ENCODE measurements around the gene ABCA2. TPM values are rescaled to one million over a fixed set of nuclear protein-coding genes. Genes with fewer than 3 reads are reported as not detected.

The ABCA2 gene
- polyA plus RNA-seq, 1 experiment: 16.0 TPM

DNA sequence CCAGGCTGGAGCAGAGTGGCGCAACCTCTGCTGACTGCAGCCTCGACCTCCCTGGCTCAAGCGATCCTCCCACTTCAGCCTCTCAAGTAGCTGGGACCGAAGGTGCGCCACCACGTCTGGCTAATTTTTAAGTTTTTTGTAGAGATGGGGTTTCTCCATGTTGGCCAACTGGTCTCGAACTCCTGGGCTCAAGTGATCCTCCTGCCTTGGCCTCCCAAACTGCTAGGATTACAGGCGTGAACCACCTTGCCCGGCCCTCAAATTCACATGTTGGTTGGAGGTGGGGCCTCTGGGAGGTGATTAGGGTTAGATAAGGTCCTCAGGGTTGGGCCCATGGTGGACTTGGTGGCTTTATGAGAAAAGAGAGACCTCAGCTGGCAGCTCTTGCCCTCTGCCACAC is 65.9 kb downstream of the ABCA2 start:
- Histone ChIP-seq H3K27me3 (ENCODE audit: control insufficient read depth, insufficient read depth, low read length) (no peaks in the 10 kb centered on the region; the same call in 1 of the 2 replicates), H3K36me3 (ENCODE audit: control insufficient read depth, insufficient read depth, low read length) (no peaks in the 10 kb centered on the region), H3K4me3 (ENCODE audit: low read depth, low read length) (no peak overlapping the region)
- POLR2A ChIA-PET: interaction anchor here (0.6 kb wide), 1 partner anchor 120 kb away, joined by 3 read pairs; the partner anchor contains the start of gene AJM1
- no peak for DNase-seq (ENCODE audit: low read depth)
- CTCF ChIA-PET: no interaction called here
- TF ChIP-seq, protein P1, sequence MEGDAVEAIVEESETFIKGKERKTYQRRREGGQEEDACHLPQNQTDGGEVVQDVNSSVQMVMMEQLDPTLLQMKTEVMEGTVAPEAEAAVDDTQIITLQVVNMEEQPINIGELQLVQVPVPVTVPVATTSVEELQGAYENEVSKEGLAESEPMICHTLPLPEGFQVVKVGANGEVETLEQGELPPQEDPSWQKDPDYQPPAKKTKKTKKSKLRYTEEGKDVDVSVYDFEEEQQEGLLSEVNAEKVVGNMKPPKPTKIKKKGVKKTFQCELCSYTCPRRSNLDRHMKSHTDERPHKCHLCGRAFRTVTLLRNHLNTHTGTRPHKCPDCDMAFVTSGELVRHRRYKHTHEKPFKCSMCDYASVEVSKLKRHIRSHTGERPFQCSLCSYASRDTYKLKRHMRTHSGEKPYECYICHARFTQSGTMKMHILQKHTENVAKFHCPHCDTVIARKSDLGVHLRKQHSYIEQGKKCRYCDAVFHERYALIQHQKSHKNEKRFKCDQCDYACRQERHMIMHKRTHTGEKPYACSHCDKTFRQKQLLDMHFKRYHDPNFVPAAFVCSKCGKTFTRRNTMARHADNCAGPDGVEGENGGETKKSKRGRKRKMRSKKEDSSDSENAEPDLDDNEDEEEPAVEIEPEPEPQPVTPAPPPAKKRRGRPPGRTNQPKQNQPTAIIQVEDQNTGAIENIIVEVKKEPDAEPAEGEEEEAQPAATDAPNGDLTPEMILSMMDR (IDR thresholded peaks at IDR 0.05; ENCODE audit: insufficient read depth, low read depth, low read length): no peak

DNA sequence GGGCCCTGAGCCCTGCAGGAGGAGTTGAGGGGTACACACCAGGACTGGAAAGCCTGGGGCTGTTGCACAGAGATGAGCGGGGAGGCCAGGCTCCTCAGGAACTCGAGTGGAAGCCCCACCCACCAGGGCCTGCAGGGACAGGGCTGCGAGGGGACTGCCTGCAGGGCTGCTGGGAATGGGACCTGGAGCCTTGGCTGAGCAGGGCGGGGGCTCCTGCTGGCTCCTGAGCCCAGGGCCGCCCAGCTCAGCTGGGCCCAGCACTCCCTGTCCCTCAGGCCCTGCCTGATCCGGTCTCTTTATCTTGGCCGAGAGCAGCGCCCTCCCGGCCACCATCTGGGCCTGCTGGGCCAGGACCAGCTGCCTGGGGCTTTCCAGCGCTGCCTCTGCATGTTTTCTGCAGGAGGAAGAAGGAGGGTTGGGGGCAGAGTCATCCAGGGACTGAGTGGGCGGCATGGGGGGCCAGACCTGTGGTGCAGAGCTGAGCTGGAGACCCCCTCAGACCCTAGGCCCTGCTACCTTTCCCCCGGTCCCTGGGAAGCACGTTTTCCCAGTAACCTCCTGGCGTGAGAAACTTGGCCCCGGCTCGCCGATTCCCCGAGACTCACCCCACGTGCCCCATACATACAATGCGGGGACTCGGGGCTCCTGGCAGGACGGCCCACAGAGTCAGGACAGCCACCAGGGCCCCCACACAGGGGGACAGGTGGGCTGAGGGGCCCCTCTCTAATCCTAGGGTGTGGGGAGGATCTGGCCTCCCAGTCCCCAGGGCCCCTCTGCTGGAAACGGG is 66.6 kb downstream of the ABCA2 start:
- CTCF ChIA-PET: interaction anchor here (1.1 to 2.8 kb wide), 2 partner anchors 14 to 16 kb away, joined by 3 to 8 read pairs; partner anchors contain the start of gene C8G
- no peak for DNase-seq (ENCODE audit: low read depth)
- TF ChIP-seq, protein P1 (IDR thresholded peaks at IDR 0.05; ENCODE audit: insufficient read depth, low read depth, low read length): no peak

DNA sequence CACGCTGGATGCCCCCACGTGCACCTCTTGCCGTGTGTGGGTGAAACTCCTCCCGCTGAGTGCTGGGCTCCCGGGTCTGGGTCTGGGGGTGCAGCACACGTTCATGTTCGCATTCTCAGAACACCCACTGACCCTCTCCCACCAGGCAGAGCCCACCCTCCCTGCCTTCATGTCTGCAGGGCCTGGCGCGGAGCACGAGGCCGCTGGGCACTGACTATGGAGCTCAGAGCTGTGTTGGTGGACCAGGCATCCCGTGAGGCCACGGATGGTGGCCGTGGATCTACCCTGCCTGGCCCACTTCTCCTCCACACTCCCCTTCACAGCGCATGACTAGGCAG is 67.1 kb downstream of the ABCA2 start:
- Histone ChIP-seq H3K27me3 (ENCODE audit: control insufficient read depth, insufficient read depth, low read length) (no peaks in the 10 kb centered on the region; the same call in 1 of the 2 replicates), H3K4me3 (ENCODE audit: low read depth, low read length) (no peak overlapping the region), H3K36me3 (ENCODE audit: control insufficient read depth, insufficient read depth, low read length) (no peaks in the 10 kb centered on the region)
- no peak for DNase-seq (ENCODE audit: low read depth)
- ChIA-PET POLR2A (no interaction called here), CTCF (interaction anchor here (1.1 to 2.8 kb wide), 2 partner anchors 13 to 16 kb away, joined by 3 to 8 read pairs; partner anchors contain the start of gene C8G)
- TF ChIP-seq, protein P1 (IDR thresholded peaks at IDR 0.05; ENCODE audit: insufficient read depth, low read depth, low read length): no peak

More for the DNA sequence above, 66.6 kb downstream of the ABCA2 start:
- Histone ChIP-seq H3K4me3 (ENCODE audit: low read depth, low read length) (no peak overlapping the region), H3K36me3 (ENCODE audit: control insufficient read depth, insufficient read depth, low read length) (no peaks in the 10 kb centered on the region), H3K27me3 (ENCODE audit: control insufficient read depth, insufficient read depth, low read length) (no peaks in the 10 kb centered on the region; the same call in 1 of the 2 replicates)
- POLR2A ChIA-PET: no interaction called here

DNA sequence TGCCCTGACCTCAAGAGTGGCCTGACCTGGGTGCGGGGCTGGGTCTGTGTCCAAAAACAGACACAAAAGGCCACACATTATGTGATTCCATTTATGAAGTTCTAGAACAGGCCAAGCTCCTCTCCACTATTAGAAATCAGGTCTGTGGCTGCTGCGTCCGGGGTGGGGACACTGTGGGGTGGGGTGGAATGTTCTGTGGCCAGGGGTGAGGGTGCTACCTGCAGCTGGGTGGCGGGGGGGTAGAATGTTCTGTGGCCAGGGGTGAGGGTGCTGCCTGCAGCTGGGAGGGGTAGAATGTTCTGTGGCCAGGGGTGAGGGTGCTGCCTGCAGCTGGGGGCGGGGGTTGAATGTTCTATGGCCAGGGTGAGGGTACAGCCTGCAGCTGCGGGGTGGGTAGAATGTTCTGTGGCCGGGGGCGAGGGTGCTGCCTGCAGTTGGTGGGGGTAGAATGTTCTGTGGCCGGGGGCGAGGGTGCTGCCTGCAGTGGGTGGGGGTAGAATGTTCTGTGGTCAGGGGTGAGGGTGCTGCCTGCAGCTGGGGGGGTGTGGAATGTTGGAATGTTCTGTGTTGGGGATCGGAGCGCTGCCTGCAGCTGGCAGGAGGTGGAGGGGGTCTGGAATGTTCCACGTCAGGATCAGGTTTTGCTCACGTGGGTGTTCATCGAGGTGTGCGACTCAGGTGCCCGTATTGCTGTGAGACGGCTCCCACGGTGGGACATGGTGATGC is 67.7 kb downstream of the ABCA2 start:
- Histone ChIP-seq H3K36me3 (ENCODE audit: control insufficient read depth, insufficient read depth, low read length) (no peaks in the 10 kb centered on the region), H3K4me3 (ENCODE audit: low read depth, low read length) (no peak overlapping the region), H3K27me3 (ENCODE audit: control insufficient read depth, insufficient read depth, low read length) (no peaks in the 10 kb centered on the region; the same call in 1 of the 2 replicates)
- POLR2A ChIA-PET: no interaction called here
- TF ChIP-seq, protein P1 (IDR thresholded peaks at IDR 0.05; ENCODE audit: insufficient read depth, low read depth, low read length): no peak
- CTCF ChIA-PET: interaction anchor here (0.7 to 2.8 kb wide), 6 partner anchors 12 to 135 kb away, joined by 3 to 8 read pairs (median 3); partner anchors contain the start of genes C8G and FBXW5
- DNase-seq (ENCODE audit: low read depth): no peak
